ENCODE results near the gene RECQL5.
"Not testable (repeated sequence)": the region's sequence is repeated elsewhere in the genome, so short reads cannot be mapped to it uniquely, and the experiment has no call there.

The RECQL5 gene

GRCh38 chr17:75616521-75617122 is 50.3 kb downstream of the RECQL5 start:
- no peak for DNase-seq (ENCODE audit: low read depth, low spot score)

- DNase-seq (ENCODE audit: low read depth, low spot score) = no peak
Observed at GRCh38 chr17:75615301-75615700, 51.7 kb downstream of the RECQL5 start.

- DNase-seq (ENCODE audit: low read depth, low spot score) = no peak
Observed at GRCh38 chr17:75614556-75615270, 52.2 kb downstream of the RECQL5 start.

- DNase-seq (ENCODE audit: low read depth, low spot score) = no peak
Observed at GRCh38 chr17:75614006-75614405, 52.9 kb downstream of the RECQL5 start.

GRCh38 chr17:75612906-75613626 is 53.9 kb downstream of the RECQL5 start:
- no peak for DNase-seq (ENCODE audit: low read depth, low spot score)

- no peak for DNase-seq (ENCODE audit: low read depth, low spot score)
Observed at GRCh38 chr17:75611851-75612429, 55.0 kb downstream of the RECQL5 start.

- no peak for DNase-seq (ENCODE audit: low read depth, low spot score)
Observed at GRCh38 chr17:75610103-75610984, 56.6 kb downstream of the RECQL5 start.

- DNase-seq (ENCODE audit: low read depth, low spot score) = no peak
Observed at GRCh38 chr17:75607086-75607485, 59.9 kb downstream of the RECQL5 start.

- DNase-seq (ENCODE audit: low read depth, low spot score) = no peak
Observed at GRCh38 chr17:75605790-75606189, 61.2 kb downstream of the RECQL5 start.

GRCh38 chr17:75604034-75604695 is 62.8 kb downstream of the RECQL5 start:
- no peak for DNase-seq (ENCODE audit: low read depth, low spot score)

GRCh38 chr17:75603123-75603522 is 63.8 kb downstream of the RECQL5 start:
- no peak for DNase-seq (ENCODE audit: low read depth, low spot score)

GRCh38 chr17:75602644-75603043 is 64.3 kb downstream of the RECQL5 start:
- no peak for DNase-seq (ENCODE audit: low read depth, low spot score)

- no peak for DNase-seq (ENCODE audit: low read depth, low spot score)
Observed at GRCh38 chr17:75601057-75601987, 65.6 kb downstream of the RECQL5 start.

GRCh38 chr17:75596320-75597087 is 70.5 kb downstream of the RECQL5 start:
- DNase-seq (ENCODE audit: low read depth, low spot score) = no peak

- DNase-seq (ENCODE audit: low read depth, low spot score) = no peak
Observed at GRCh38 chr17:75595920-75596313, 71.0 kb downstream of the RECQL5 start.

GRCh38 chr17:75595284-75595919 is 71.6 kb downstream of the RECQL5 start:
- DNase-seq (ENCODE audit: low read depth, low spot score) = no peak

GRCh38 chr17:75594499-75595283 is 72.3 kb downstream of the RECQL5 start:
- DNase-seq (ENCODE audit: low read depth, low spot score) = no peak

- not testable (repeated sequence) for DNase-seq (ENCODE audit: low read depth, low spot score)
Observed at GRCh38 chr17:75593430-75593829, 73.5 kb downstream of the RECQL5 start.
